Islet precursor cell (in vitro differentiated cells): Measurements from ENCODE around the gene MS4A8.
"Not testable (repeated sequence)": the region's sequence is repeated elsewhere in the genome, so short reads cannot be mapped to it uniquely, and the experiment has no call there.

Source experiments
- DNase-seq: peaks from one replicate; pipeline ENCODE4 v3.0.0-alpha.2; 2018

The MS4A8 gene

DNA sequence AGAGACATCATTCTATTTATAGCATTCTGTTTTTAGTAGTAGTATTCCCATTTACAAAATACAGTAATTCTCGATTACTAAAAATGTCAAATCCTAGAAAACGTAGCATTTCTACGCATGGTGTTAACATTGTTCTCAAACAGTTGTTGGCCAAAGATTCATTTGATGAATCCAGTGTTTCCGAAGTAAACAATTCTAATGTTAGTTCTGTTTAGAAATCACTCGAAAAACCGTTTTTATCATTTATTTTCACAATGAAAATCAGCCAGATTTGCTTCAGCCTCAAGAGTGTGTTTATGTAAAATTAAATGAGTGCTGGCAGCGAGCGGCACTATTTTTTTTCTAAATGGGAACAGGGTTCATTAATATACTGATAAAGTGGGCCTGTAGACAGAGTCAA lies 32.2 kb downstream of the MS4A8 start:
- no peak for DNase-seq

DNA sequence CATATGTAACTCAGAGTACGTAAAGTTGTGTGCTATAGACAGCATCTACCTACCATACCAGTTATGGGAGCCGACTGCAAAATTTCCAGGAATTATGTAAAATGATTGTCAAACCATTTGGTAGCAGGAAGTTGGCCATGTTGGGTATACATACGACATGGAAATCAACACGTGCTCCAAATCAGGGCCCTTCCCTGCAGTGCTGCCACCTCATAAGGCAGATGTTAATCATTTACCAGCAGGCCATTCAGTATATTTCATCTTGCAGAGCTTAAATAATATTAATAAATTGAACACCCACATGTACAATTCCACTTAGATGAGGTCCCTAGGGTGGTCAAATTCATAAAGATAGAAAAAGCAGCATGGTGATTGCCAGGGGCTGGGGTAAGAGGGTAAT lies 34.9 kb downstream of the MS4A8 start:
- no peak for DNase-seq

DNA sequence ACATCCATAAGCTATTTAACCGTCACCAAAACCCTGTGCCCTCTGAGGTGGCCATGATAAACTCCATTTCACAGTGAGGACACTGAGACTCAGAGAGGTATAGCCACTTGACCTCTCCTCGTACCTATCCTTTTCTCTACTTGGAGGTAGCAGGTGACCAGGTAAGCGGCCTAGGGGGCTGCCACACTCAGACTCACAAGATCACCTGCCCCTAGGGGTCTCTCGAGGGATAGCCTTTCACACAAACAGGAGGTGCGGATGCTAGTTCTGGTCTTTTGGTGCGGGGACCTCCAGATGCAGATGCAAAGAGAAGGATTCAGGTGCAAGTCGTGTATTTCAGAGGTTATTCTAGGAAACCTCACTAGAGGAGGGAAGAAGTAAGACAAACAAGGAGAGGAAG lies 39.7 kb downstream of the MS4A8 start:
- DNase-seq = no peak

DNA sequence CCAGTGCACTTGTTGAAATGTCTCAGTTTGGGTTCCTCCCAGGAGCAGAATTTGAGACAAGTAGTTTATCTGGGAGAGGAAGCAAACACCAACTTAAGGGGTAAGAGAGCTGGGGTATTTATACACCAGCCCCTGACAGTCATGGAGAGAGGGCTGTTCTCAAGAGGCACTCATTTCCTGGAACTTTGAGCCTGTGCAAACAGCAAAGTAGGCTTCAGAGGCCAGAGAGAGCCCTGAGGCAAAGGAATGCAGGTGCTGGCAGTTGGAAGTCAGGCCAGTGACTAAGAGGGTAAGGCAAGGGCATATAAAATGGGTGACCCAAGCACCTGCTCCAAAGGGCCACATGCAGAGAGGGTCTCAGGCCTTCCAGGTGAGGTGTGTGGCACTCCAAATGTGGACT lies 41.2 kb downstream of the MS4A8 start:
- DNase-seq = peak; percentile 65

DNA sequence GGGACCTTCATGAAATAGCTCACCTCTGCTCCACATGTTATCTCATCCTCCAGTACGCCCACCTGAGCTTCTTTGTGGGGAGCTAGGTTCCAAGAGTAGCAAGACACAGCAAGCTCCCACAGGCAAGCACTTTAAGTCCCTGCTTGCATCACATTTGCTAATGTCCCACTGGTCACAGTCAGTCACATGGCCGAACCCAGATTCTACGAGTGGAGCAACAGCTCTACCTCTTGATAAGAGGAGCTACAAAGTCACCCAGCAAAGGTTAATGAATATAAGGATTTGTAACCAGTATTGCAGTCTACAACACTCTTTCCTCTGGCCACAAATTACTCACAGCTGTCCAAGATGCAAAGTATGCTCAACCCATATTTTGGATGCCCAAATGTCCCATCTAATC lies 42.0 kb downstream of the MS4A8 start:
- no peak for DNase-seq

DNA sequence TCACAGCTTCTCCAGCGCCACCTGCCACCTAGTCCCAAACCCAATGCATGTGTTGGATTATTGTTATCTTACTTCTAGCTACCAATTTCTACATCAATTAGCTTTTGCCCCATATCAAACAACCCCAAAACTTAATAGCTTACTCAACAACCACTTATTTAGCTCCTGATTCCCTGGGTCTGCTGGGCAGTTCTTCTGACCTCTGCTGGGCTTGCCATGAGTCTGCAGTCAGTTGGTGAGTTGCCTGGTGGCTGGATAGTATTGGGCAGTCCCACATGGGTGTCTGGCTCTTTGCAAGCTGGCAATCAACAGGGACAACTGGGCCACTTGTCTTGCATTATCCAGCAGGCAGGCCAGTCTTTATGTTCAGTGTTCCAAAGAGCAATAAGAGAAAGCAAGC lies 43.6 kb downstream of the MS4A8 start:
- DNase-seq = no peak

DNA sequence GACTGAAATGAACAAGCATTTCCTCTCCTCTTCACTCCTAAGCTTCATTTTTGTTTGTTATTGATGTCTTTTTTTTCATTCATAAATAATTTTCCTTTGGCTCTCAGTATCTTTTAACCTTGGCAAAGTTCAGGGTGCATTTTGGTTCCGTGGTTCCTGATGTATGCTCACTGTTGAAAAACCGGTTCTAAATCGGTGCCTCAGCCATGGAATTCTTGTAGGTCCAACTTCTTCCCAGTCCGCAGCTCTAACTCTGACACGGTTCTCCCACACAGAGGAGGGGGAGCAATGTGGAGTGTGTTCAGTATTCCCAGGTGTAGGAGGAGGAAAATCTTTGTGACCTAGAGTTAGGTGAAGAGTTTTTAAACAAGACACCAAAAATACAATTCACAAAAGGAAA lies 44.7 kb downstream of the MS4A8 start:
- no peak for DNase-seq

DNA sequence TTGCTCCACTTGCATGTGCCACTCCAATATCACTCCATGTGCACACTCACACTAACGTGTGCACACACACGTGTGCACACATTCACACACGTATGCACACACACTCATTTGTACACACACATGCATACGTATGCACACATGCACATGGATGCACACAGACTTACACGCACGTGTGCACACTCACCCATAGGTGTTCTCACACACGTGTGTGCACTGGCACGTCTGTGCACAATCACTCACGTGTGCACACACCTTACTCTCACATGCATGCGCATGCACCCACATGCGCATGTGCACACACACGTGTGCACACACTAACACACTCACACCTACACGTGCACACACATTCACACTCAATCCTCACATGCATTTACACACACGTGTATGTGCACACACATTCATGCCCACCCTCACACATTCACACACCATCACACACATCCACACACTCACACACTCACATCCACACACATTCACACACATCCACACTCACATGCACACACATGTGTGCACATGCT lies 48.0 kb downstream of the MS4A8 start:
- DNase-seq = no peak

DNA sequence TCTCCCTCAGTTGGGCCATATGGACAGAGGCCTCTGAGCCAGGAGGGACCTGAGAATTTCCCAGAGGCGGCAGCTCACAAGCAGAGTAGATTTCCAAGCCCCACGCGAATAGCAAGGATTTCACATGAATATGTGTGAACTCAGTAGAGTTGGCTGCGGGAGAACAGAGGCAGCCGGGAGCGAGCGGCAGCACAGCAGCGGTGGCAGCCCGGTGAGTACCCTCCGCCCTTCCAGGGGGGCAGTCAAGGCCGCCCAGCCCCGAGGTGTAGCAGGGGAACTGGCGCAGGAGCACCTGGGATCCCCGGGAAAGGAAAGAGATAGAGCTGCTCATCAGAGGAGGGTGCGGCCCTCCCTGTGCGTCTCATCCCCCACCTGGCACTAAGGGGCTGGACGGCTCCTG lies 48.8 kb downstream of the MS4A8 start:
- no peak for DNase-seq

DNA sequence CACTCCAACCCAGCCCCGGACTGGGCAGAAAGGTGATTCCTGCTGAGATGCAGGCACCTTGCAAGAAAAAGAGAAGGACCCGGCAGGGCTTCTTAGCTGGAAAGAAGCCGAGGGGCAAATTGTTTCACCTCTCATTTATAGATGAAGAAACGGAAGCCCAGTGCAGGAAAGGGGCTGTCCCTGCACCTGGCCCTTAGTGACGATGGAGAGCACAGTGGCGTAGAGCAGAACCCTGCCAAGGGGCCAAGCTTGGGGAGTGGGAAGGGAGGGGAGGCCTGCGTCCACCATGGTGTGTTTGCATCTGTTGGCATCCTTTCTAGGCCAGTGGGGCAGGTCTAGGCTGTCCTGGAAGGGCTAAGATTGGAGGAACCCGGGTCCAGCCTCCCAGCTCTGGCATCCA lies 49.4 kb downstream of the MS4A8 start:
- no peak for DNase-seq

DNA sequence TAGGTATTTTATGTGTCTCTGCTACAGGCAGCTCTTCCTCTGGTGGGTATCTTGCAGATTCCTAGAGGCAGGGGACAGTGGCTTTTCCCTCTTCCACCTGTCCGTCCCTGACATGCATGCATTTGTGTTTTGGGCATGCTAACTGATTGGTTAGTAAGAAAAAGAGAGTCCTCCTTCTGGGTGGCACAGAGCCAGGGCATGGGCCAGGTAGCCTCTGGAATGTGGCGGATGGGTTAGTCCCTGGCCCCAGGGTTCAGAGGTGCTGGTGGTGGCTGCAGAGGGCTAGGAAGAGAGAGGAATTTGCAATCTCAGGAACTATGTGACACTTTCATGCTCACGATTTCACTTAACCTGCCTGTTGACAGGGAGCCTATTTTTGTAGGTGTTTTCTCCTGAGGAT lies 51.5 kb downstream of the MS4A8 start:
- DNase-seq = no peak

DNA sequence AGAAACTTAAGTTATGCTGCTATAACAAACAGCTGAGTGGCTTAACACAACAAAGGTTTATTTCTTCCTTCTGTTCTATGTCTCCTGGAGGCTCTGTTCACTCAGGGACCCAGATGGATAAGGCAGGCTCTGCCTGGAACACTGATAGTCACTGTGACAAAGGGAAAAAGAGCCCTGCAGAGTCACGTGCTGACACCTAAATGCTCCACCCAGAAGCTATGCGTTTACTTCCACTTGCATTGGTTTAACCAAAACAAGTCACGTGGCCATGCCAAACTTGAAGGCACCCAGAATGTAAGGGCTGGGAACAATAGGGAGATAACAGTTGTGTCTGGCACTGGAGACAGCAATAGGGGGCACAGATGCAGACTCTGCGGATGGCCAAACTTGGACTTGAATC lies 53.9 kb downstream of the MS4A8 start:
- no peak for DNase-seq

DNA sequence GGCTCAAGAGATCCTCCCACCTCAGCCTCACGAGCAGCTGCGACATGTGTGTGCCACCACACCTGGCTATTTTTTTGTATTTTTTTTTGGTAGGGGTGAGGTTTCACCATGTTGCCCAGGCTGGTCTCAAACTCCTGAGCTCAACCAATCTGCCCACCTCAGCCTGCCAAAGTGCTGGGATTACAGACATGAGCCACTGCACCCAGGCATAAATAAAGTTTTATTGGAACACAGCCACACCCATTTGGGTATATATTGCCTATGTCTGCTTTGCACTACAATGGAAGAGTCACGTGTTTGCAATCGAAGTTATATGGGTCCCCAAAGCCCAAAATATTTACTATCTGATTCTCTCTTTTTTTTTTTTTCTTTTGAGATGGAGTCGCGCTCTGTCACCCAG lies 55.5 kb downstream of the MS4A8 start:
- no peak for DNase-seq

DNA sequence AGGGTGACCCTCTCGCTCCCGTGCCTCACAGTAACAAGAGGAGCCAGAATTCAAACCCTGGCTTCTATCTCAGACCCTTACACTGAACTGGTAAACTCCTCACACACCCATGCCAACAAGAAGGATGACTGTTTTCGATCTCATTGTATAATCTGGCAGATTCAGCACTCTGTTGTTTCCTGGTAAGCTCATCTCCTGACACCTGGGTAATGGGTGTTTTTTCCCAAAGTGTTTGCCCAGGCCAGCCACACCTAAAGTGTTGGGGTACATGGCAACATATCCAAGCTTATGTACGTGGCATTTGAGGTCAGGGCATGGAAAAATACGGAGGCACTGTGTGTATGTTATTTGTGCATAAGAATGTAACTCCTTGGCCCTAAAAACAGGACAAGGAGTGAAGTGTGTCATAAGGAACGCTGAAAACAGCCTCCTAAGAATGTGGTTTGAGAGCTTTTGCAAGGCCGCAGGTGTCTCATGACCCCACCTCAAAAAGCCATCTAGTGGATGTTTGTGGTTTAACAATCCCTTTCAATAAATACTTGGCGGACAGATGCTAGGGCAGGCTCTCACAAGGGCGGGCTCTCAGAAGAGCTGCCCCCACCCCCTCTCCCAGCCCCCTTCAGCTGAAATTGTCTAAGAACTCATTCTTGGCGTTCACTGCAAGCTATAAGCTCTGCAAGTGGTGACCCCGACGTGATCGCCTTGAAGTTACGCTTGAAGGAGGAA lies 57.1 kb downstream of the MS4A8 start, which contains the start of gene MS4A15:
Gene MS4A15 (plus strand): TSS at position 561 of the 726 bp plus-strand sequence. CDS start 6,867 bp downstream, outside the sequence.
- peak; percentile 70 for DNase-seq

DNA sequence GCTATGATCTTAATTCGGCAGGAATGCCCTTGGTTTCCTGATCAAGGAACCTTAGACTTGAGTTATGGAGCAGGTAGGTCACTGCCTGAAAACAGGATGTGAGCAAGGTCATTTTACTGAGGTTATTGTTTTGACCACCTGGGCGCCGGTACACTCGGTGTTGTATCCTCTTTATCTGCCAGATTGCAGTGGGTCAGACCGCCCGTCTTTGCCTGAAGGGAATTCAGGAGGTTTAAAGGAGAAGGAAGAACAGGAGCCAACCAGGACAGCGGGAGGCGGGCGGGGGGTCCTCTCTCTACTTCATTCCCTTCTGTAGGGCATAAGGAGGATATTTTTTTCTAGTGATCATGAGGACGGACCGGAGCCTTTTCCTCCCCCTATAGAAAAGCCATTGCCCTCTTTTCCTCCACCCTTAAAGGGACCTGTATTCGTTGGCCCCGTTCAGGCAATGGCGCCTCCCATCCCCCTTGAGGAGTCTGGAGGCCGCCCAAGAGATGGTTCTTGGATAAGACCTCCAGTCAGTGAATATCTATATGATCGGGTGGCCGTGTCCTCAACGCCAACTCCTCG lies 57.9 kb downstream of the MS4A8 start:
- DNase-seq = no peak

DNA sequence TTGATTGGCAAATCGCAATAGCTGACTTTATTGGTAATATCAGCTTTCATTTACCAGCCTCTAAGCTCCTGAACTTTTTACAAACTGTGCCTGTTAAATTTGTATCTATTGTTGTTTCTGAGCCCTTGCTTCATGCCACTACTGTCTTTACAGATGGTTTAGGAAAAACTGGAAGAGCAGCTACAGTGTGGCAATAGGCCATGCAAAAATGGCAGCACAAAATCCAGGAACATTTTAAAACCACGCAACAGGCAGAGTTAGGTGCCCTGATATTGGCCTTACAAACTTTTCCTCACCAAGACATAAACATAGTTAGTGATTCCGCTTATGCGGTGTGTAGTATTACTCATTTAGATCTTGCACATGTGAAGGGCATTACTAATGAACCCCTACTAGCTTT lies 59.3 kb downstream of the MS4A8 start:
- DNase-seq = not testable (repeated sequence)

DNA sequence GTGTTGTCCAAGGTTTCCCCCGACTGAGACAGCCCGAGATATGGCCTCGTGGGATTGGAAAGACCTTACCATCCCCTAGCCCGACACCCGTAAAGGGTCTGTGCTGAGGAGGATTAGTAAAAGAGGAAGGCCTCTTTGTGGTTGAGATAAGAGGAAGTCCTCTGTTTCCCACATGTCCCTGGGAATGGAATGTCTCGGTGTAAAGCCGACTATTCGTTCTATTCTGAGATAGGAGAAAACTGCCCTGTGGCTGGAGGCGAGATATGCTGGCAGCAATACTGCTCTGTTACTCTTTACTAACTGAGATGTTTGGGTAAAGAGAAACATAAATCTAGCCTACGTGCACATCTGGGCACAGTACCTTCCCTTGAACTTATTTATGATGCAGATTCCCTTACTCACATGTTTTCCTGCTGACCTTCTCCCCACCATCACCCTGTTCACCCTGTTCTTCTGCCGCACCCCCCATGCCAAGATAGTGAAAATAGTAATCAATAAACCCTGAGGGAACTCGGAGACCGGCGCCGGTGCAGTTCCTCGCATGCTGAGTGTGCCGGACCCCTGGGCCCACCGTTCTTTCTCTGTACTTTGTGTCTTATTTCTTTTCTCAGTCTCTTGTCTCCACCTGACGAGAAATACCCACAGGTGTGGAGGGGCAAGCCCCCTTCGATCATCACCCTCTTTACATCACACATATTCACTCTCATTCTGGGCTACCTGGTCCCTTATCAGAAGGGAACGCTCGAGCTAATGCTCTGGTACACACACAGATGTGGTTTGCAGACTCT lies 60.2 kb downstream of the MS4A8 start:
- DNase-seq = not testable (repeated sequence)

DNA sequence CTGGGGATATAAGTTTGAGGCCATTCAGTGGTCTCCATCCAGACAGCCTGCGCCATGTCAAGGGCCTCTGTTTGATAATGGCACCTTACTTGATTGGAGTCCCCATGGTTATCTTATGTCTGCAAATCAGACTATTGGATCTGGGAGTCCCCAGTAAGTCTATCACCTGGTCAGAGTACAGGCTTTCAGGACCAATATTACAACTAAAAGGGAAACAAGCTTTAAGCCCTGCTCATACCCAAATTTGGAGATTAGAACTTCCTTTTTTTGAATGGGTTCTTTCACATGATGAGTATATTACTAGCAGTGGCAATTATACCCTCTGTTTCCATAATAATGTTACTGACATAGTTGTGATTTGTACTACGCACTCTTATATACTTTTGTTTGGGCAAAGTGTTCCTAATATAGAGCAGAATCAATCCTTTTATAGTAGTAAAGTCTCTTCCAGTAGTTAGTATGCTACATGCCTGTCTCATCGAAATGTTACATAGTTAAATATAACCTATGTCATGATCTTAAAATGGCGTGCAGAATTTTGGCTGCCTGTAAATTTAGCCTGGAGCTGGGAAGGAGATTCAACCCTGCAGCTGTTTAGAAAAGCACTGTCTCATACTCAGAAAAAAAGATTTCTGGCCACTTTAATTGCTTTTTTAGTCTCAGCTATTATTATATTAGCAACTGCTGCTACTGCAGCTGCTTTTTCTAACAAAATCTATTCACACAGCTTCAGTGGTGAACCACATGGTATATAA lies 62.2 kb downstream of the MS4A8 start:
- DNase-seq = no peak

DNA sequence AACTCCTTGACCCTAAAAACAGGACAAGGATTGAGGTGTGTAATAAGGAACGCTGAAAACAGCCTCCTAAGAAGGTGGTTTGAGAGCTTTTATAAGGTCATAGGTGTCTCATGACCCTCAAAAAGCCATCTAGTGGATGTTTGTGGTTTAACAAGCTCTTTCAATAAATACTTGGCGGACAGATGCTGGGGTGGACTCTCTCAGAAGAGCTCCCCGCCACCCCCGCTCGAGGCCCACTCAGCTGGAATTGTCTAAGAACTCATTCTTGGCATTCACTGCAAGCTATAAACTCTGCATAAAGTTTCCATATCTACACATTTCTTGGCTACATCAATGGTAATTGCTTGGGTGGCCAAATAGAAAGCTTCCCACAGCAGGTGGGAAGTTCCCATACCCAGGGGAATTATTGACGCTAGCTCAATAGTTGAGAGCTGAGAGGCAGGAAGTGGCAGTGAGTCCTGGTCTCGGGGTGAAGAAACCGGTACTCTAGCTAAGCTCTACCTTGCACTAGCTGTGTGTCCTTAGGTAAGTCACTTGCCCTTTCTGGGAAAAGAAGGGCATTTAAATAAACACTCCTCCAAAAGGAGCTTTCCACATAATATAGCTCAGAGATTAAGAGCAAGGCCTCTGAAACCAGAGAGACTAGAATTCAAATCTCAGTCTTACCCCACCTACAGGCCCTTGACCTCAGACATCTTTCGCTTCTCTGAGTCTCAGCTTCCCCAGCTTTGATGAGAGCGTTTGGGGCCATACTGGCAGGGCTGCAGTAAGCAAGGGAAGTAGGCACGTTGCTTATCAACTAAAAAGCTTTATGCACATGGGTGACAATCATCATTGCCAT lies 63.7 kb downstream of the MS4A8 start:
- DNase-seq = no peak

DNA sequence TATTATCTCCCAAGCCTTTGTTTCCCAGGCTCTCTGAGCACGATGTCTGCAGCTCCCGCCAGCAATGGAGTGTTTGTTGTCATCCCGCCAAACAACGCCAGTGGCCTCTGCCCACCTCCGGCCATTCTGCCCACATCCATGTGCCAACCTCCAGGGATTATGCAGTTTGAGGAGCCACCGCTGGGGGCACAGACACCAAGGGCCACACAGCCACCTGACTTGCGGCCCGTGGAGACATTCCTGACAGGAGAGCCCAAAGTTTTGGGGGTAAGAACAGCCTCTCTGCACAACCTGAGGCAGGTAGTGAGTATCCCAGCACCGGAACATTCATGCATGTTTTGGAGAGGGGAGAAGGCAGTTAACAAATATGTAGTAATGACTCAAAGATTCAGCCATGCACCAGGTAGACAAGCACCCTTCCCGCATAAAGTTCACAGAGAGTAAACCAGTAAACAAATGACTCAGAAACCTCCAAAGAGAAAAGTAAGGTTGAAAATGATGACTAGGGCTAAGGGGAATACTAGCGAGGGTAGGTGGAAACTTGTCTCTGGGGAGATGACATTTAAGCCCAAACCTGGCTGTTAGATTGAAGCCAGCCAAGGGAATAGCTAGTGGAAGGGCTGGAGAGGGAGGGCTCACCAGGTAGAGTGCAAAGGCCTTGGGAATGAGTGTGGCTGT lies 64.4 kb downstream of the MS4A8 start:
- DNase-seq = no peak

DNA sequence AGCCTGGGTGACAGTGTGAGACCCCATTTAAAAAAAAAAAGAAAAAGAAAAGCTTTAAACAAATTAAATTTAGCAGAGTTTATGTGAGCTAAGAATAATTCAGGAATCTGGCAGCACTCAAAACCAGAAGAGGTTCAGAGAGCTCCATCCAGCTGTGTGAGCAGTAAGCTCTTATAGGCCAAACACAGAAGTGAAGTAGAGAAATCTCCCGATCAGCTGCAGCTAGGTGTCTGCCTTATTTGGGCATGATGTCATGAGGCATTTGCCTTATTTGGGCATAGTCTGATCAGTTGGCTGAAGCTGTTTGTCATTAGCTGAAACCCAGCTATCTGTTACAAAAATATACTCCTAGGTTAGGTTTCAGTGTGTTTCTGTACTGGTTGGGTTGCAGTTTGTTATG lies 65.5 kb downstream of the MS4A8 start:
- DNase-seq = no peak

DNA sequence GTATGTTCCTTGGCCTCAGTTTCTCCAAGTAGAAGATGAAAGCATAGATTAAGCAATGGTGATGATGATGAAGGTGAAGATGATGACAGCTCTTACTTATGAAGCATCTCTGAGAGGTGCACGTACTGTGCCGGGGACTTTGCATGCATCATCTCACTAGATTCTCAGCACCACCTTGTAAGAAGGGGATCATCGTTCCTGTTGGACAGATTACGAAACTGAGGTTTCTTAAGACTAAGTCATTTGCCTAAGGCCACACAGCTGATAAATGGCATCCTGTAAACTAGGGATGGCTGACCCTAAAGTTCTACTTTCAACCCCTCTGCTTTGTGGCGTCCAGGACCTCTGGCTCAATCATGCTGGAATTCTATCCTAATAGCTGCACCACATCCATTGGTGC lies 65.9 kb downstream of the MS4A8 start:
- no peak for DNase-seq
